ENCODE results near the gene HES7.

- TF ChIP-seq POLR2A (IDR thresholded peaks at IDR 0.05), result no peak
- TF ChIP-seq, protein P1, sequence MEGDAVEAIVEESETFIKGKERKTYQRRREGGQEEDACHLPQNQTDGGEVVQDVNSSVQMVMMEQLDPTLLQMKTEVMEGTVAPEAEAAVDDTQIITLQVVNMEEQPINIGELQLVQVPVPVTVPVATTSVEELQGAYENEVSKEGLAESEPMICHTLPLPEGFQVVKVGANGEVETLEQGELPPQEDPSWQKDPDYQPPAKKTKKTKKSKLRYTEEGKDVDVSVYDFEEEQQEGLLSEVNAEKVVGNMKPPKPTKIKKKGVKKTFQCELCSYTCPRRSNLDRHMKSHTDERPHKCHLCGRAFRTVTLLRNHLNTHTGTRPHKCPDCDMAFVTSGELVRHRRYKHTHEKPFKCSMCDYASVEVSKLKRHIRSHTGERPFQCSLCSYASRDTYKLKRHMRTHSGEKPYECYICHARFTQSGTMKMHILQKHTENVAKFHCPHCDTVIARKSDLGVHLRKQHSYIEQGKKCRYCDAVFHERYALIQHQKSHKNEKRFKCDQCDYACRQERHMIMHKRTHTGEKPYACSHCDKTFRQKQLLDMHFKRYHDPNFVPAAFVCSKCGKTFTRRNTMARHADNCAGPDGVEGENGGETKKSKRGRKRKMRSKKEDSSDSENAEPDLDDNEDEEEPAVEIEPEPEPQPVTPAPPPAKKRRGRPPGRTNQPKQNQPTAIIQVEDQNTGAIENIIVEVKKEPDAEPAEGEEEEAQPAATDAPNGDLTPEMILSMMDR (IDR thresholded peaks at IDR 0.05), result no peak
Observed at GRCh38 chr17:8155231-8155995, 31.5 kb upstream of the HES7 start.
